Naive thymus-derived CD4-positive, alpha-beta T cell (primary cell): Measurements from ENCODE around the gene RNF113B. TPM values are rescaled to one million over a fixed set of nuclear protein-coding genes. Genes with fewer than 3 reads are reported as not detected.

Experiments
- ATAC-seq: fragments of 150-1000 bp; cut with Tn5 transposase; 2 replicates; pipeline ENCODE4 v1.10.0; 2021; ENCODE audit warnings: mild to moderate bottlenecking, moderate library complexity
- CTCF ChIA-PET: fragments of 350-600 bp; sonication (Branson Sonifier 250); formaldehyde crosslinking; loops from one replicate; lab custom pipeline; 2021; ENCODE audit warnings: antibody characterized with exemption; lab: Charles Lee
- POLR2A ChIA-PET: fragments of 350-600 bp; sonication (Branson Sonifier 250); formaldehyde crosslinking; loops from one replicate; lab custom pipeline; 2021; ENCODE audit warnings: antibody characterized with exemption, inconsistent platforms; lab: Charles Lee
- DNase-seq, 9 donors: peaks; one replicate each; pipeline versions ENCODE4 v3.0.0 to v3.0.0-alpha.2; 2020 to 2022; ENCODE audit warnings: mixed read lengths in 1 of 9
- H3K27ac ChIP-seq: one replicate; pipeline ENCODE4 v1.7.0; 2013; ENCODE audit warnings: mild to moderate bottlenecking, low read depth, low read length, moderate library complexity
- H3K27me3 ChIP-seq, 2 donors: one replicate each; pipeline ENCODE4 v1.7.0; 2013; ENCODE audit warnings: low read length in 2 of 2, mild to moderate bottlenecking in 2 of 2, moderate library complexity in 2 of 2; ENCODE audit not compliant: control insufficient read depth in 2 of 2, insufficient read depth in 2 of 2
- H3K36me3 ChIP-seq, 3 experiments: 1 replicate in 2 of 3; 2 replicates in 1 of 3; pipeline ENCODE4 v1.7.0; 2013; ENCODE audit warnings: low read length in 3 of 3, mild to moderate bottlenecking in 3 of 3, moderate library complexity in 1 of 3; ENCODE audit not compliant: insufficient read depth in 3 of 3, control insufficient read depth in 2 of 3
- H3K4me1 ChIP-seq, 2 donors: one replicate each; pipeline ENCODE4 v1.7.0; 2013; ENCODE audit warnings: low read length in 2 of 2, mild to moderate bottlenecking in 2 of 2, moderate library complexity in 1 of 2; ENCODE audit not compliant: control insufficient read depth in 2 of 2, insufficient read depth in 2 of 2
- H3K4me3 ChIP-seq: 2 replicates; pipeline ENCODE4 v1.7.0; 2013; ENCODE audit warnings: mild to moderate bottlenecking, low read length
- H3K9me3 ChIP-seq, 3 experiments: 1 replicate in 2 of 3; 2 replicates in 1 of 3; pipeline ENCODE4 v1.7.0; 2013; ENCODE audit warnings: low read length in 3 of 3; ENCODE audit not compliant: control insufficient read depth in 2 of 3
- H3K27ac Mint-ChIP-seq, 9 donors: one replicate each; pipeline ENCODE4 v1.8.0; 2020 to 2022; ENCODE audit warnings: mixed read lengths in 9 of 9, mild to moderate bottlenecking in 8 of 9, moderate library complexity in 5 of 9, inconsistent platforms in 2 of 9
- H3K27me3 Mint-ChIP-seq, 5 donors: one replicate each; pipeline ENCODE4 v1.8.0; 2021 to 2022; ENCODE audit warnings: mixed read lengths in 5 of 5, mild to moderate bottlenecking in 1 of 5
- H3K36me3 Mint-ChIP-seq, 5 donors: one replicate each; pipeline ENCODE4 v1.8.0; 2020 to 2022; ENCODE audit warnings: mixed read lengths in 5 of 5, mild to moderate bottlenecking in 3 of 5, inconsistent platforms in 1 of 5
- H3K4me1 Mint-ChIP-seq, 7 donors: one replicate each; pipeline ENCODE4 v1.8.0; 2020 to 2022; ENCODE audit warnings: mixed read lengths in 7 of 7, mild to moderate bottlenecking in 3 of 7, inconsistent platforms in 1 of 7
- H3K4me3 Mint-ChIP-seq, 10 donors: one replicate each; pipeline ENCODE4 v1.8.0; 2020 to 2022; ENCODE audit warnings: mild to moderate bottlenecking in 10 of 10, mixed read lengths in 10 of 10, moderate library complexity in 6 of 10, inconsistent platforms in 2 of 10
- H3K9me3 Mint-ChIP-seq, 11 donors: one replicate each; pipeline ENCODE4 v1.8.0; 2020 to 2022; ENCODE audit warnings: mixed read lengths in 11 of 11, mild to moderate bottlenecking in 4 of 11, inconsistent platforms in 1 of 11, moderate library complexity in 1 of 11
- intact Hi-C, 2 donors: fragments of 100-400 bp; cut with micrococcal nuclease; formaldehyde crosslinking; loops; one replicate each; pipeline ENCODE4 v1.15.1; 2023
- polyA plus RNA-seq, 2 donors: library from polyadenylated mRNA; unstranded; fragments of 300-500 nt; fragmentation: Illumina TruSeq; gene quantifications; one replicate each; pipeline ENCODE4 v1.2.3, GENCODE V29; 2021
- total RNA-seq, 6 experiments: library from RNA in 5 of 6; stranded (reverse) in 5 of 6; gene quantifications; 1 replicate in 5 of 6; 2 replicates in 1 of 6; pipeline ENCODE4 v1.2.3 and lab custom pipeline; 2021 to 2026

The RNF113B gene
- total and polyA plus RNA-seq, 7 experiments from 2014 or later, result not detected

GRCh38 chr13:98172590-98173422 lies 4.3 kb downstream of the RNF113B start:
- Histone ChIP-seq H3K27ac (no peak overlapping the region), H3K36me3 (no peaks in the 10 kb centered on the region), H3K4me1 (no peaks in the 10 kb centered on the region), H3K9me3 (no peaks in the 10 kb centered on the region), H3K4me3 (no peak overlapping the region), H3K27me3 (no peaks in the 10 kb centered on the region)
- no peaks in the 10 kb centered on the region for H3K4me1 Mint-ChIP-seq
- H3K36me3 Mint-ChIP-seq, result no peaks in the 10 kb centered on the region
- ChIA-PET POLR2A (no interaction called here), CTCF (no interaction called here)
- peaks cover 0 to 2% (median 0%) of the 10 kb centered on the region in 11 donors for H3K9me3 Mint-ChIP-seq
- DNase-seq, result no peak
- no peak overlapping the region for H3K4me3 Mint-ChIP-seq
- peaks cover 3 to 45% (median 28%) of the 10 kb centered on the region in 5 donors for H3K27me3 Mint-ChIP-seq
- intact Hi-C loops, result no loop called here
- H3K27ac Mint-ChIP-seq, result no peak overlapping the region
- no peak for ATAC-seq

GRCh38 chr13:98171900-98172589 lies 5.0 kb downstream of the RNF113B start:
- no peaks in the 10 kb centered on the region for H3K36me3 Mint-ChIP-seq
- peaks cover 0 to 2% (median 0%) of the 10 kb centered on the region in 11 donors for H3K9me3 Mint-ChIP-seq
- Histone ChIP-seq H3K27ac (no peak overlapping the region), H3K36me3 (no peaks in the 10 kb centered on the region), H3K4me1 (no peaks in the 10 kb centered on the region), H3K27me3 (no peaks in the 10 kb centered on the region), H3K9me3 (no peaks in the 10 kb centered on the region), H3K4me3 (no peak overlapping the region)
- intact Hi-C loops, result no loop called here
- peaks cover 3 to 45% (median 28%) of the 10 kb centered on the region in 5 donors for H3K27me3 Mint-ChIP-seq
- ChIA-PET POLR2A (no interaction called here), CTCF (no interaction called here)
- H3K4me3 Mint-ChIP-seq, result no peak overlapping the region
- no peaks in the 10 kb centered on the region for H3K4me1 Mint-ChIP-seq
- ATAC-seq (no peak), DNase-seq (no peak)
- H3K27ac Mint-ChIP-seq, result no peak overlapping the region

- H3K9me3 ChIP-seq, result no peaks in the 10 kb centered on the region
- H3K27me3 ChIP-seq, result no peaks in the 10 kb centered on the region
- H3K36me3 Mint-ChIP-seq, result no peaks in the 10 kb centered on the region
- no peak overlapping the region for H3K27ac Mint-ChIP-seq
- no peaks in the 10 kb centered on the region for H3K4me1 ChIP-seq
- no peak overlapping the region for H3K27ac ChIP-seq
- no peak overlapping the region for H3K4me3 ChIP-seq
- ChIA-PET POLR2A (no interaction called here), CTCF (interaction anchor here (0.6 kb wide), 1 partner anchor 217 kb away, joined by 3 read pairs; no protein-coding TSS in a partner anchor)
- H3K4me1 Mint-ChIP-seq, result no peaks in the 10 kb centered on the region
- H3K27me3 Mint-ChIP-seq, result peaks cover 3 to 38% (median 23%) of the 10 kb centered on the region in 5 donors
- intact Hi-C loops, result no loop called here
- no peak overlapping the region for H3K4me3 Mint-ChIP-seq
- H3K9me3 Mint-ChIP-seq, result no peaks in the 10 kb centered on the region
- no peak for DNase-seq
- ATAC-seq, result no peak
- no peaks in the 10 kb centered on the region for H3K36me3 ChIP-seq
These were observed 7.7 kb downstream of the RNF113B start for GRCh38 chr13:98169331-98169730.

GRCh38 chr13:98162935-98163334 lies 14.1 kb downstream of the RNF113B start:
- CTCF ChIA-PET, result no interaction called here
- no peaks in the 10 kb centered on the region for H3K36me3 Mint-ChIP-seq

GRCh38 chr13:98158172-98158899 lies 18.7 kb downstream of the RNF113B start:
- H3K27ac ChIP-seq, result no peak overlapping the region
- H3K4me3 Mint-ChIP-seq, result no peak overlapping the region
- H3K27me3 Mint-ChIP-seq, result peaks cover 10 to 41% (median 19%) of the 10 kb centered on the region in 5 donors
- no peak for DNase-seq
- ChIA-PET CTCF (no interaction called here), POLR2A (no interaction called here)
- H3K9me3 Mint-ChIP-seq, result peaks cover 0 to 12% (median 2%) of the 10 kb centered on the region in 11 donors
- H3K36me3 ChIP-seq, result no peaks in the 10 kb centered on the region
- no peaks in the 10 kb centered on the region for H3K4me1 Mint-ChIP-seq
- no peak overlapping the region for H3K4me3 ChIP-seq
- no peak overlapping the region for H3K27ac Mint-ChIP-seq
- ATAC-seq, result no peak
- intact Hi-C loops, result no loop called here
- no peaks in the 10 kb centered on the region for H3K36me3 Mint-ChIP-seq
- H3K4me1 ChIP-seq, result no peaks in the 10 kb centered on the region
- H3K9me3 ChIP-seq, result no peaks in the 10 kb centered on the region
- no peaks in the 10 kb centered on the region for H3K27me3 ChIP-seq

More at GRCh38 chr13:98162935-98163334, 14.1 kb downstream of the RNF113B start:
- intact Hi-C loops, result no loop called here
- DNase-seq, result no peak
- no peak overlapping the region for H3K4me3 Mint-ChIP-seq
- Histone ChIP-seq H3K4me3 (no peak overlapping the region), H3K4me1 (no peaks in the 10 kb centered on the region), H3K27ac (no peak overlapping the region), H3K9me3 (no peaks in the 10 kb centered on the region), H3K27me3 (no peaks in the 10 kb centered on the region), H3K36me3 (no peaks in the 10 kb centered on the region)
- no peak overlapping the region for H3K27ac Mint-ChIP-seq
- H3K9me3 Mint-ChIP-seq, result peaks cover 0 to 12% (median 2%) of the 10 kb centered on the region in 11 donors
- no peaks in the 10 kb centered on the region for H3K4me1 Mint-ChIP-seq
- no peak for ATAC-seq
- peaks cover 0 to 23% (median 7%) of the 10 kb centered on the region in 5 donors for H3K27me3 Mint-ChIP-seq
- POLR2A ChIA-PET, result no interaction called here

GRCh38 chr13:98157609-98158008 lies 19.5 kb downstream of the RNF113B start:
- intact Hi-C loops, result no loop called here
- Mint-ChIP-seq H3K36me3 (no peaks in the 10 kb centered on the region), H3K4me3 (no peak overlapping the region), H3K4me1 (no peaks in the 10 kb centered on the region), H3K9me3 (peaks cover 0 to 8% (median 1%) of the 10 kb centered on the region in 11 donors), H3K27ac (no peak overlapping the region), H3K27me3 (peaks cover 13 to 46% (median 24%) of the 10 kb centered on the region in 5 donors)
- ChIA-PET POLR2A (no interaction called here), CTCF (no interaction called here)
- H3K4me1 ChIP-seq, result no peaks in the 10 kb centered on the region
- no peak overlapping the region for H3K27ac ChIP-seq
- no peak overlapping the region for H3K4me3 ChIP-seq
- DNase-seq, result no peak
- H3K27me3 ChIP-seq, result no peaks in the 10 kb centered on the region
- no peaks in the 10 kb centered on the region for H3K9me3 ChIP-seq
- no peak for ATAC-seq
- no peaks in the 10 kb centered on the region for H3K36me3 ChIP-seq
